ENCODE measurements around the gene AHNAK2. TPM values are rescaled to one million over a fixed set of nuclear protein-coding genes. Genes with fewer than 3 reads are reported as not detected.

AHNAK2 gene
- total and polyA plus RNA-seq, 2 of the 13 experiments (the other 11 are each of a cell fraction or from before 2014, with no cell fraction given): 0.11 to 0.18 TPM

- TF ChIP-seq ZXDC (CRISPR knock-in tag; IDR thresholded peaks at IDR 0.05): no peak
- TF ChIP-seq ZNF607 (CRISPR knock-in tag; IDR thresholded peaks at IDR 0.05; ENCODE audit: borderline replicate concordance): no peak; the same call in 1 of the 2 replicates
- TF ChIP-seq, protein P1, sequence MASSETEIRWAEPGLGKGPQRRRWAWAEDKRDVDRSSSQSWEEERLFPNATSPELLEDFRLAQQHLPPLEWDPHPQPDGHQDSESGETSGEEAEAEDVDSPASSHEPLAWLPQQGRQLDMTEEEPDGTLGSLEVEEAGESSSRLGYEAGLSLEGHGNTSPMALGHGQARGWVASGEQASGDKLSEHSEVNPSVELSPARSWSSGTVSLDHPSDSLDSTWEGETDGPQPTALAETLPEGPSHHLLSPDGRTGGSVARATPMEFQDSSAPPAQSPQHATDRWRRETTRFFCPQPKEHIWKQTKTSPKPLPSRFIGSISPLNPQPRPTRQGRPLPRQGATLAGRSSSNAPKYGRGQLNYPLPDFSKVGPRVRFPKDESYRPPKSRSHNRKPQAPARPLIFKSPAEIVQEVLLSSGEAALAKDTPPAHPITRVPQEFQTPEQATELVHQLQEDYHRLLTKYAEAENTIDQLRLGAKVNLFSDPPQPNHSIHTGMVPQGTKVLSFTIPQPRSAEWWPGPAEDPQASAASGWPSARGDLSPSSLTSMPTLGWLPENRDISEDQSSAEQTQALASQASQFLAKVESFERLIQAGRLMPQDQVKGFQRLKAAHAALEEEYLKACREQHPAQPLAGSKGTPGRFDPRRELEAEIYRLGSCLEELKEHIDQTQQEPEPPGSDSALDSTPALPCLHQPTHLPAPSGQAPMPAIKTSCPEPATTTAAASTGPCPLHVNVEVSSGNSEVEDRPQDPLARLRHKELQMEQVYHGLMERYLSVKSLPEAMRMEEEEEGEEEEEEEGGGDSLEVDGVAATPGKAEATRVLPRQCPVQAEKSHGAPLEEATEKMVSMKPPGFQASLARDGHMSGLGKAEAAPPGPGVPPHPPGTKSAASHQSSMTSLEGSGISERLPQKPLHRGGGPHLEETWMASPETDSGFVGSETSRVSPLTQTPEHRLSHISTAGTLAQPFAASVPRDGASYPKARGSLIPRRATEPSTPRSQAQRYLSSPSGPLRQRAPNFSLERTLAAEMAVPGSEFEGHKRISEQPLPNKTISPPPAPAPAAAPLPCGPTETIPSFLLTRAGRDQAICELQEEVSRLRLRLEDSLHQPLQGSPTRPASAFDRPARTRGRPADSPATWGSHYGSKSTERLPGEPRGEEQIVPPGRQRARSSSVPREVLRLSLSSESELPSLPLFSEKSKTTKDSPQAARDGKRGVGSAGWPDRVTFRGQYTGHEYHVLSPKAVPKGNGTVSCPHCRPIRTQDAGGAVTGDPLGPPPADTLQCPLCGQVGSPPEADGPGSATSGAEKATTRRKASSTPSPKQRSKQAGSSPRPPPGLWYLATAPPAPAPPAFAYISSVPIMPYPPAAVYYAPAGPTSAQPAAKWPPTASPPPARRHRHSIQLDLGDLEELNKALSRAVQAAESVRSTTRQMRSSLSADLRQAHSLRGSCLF (CRISPR knock-in tag; IDR thresholded peaks at IDR 0.05; ENCODE audit: borderline replicate concordance): 0 out of 2 replicates have a peak, but pooled peaks have one; percentile 31
- no peak for TF ChIP-seq SOX13 (IDR thresholded peaks at IDR 0.05)
- no peak for TF ChIP-seq SOX13 (CRISPR knock-in tag; conservative IDR thresholded peaks at IDR 0.05 in 1 of 2, IDR thresholded peaks at IDR 0.05 in 1 of 2)
- TF ChIP-seq ARNTL (CRISPR knock-in tag; IDR thresholded peaks at IDR 0.05): 0 out of 2 replicates have a peak, but pooled peaks have one; percentile 50
- TF ChIP-seq NR2F1 (CRISPR knock-in tag; IDR thresholded peaks at IDR 0.05): no peak
- peak; percentile 77; the same call in 1 of the 2 replicates for TF ChIP-seq ZGPAT (CRISPR knock-in tag; IDR thresholded peaks at IDR 0.05)
- TF ChIP-seq ZMAT3 (CRISPR knock-in tag; conservative IDR thresholded peaks at IDR 0.05): peak; percentile 20; the same call in 1 of the 2 replicates
- TF ChIP-seq ZNF878 (CRISPR knock-in tag; IDR thresholded peaks at IDR 0.05): peak; percentile 75; the same call in 1 of the 2 replicates
- 0 out of 2 replicates have a peak, but pooled peaks have one; percentile 2 for TF ChIP-seq SMAD1 (CRISPR knock-in tag; IDR thresholded peaks at IDR 0.05; ENCODE audit: borderline replicate concordance, low read depth)
- TF ChIP-seq HNRNPL (IDR thresholded peaks at IDR 0.05; ENCODE audit: low read depth, low read length): 0 out of 2 replicates have a peak, but pooled peaks have one; percentile 11
- TF ChIP-seq ZFX (CRISPR knock-in tag; IDR thresholded peaks at IDR 0.05; ENCODE audit: low read depth): peak; percentile 55
- TF ChIP-seq ZNF232 (CRISPR knock-in tag; IDR thresholded peaks at IDR 0.05; ENCODE audit: borderline replicate concordance): 0 out of 2 replicates have a peak, but pooled peaks have one; percentile 79
- peak; percentile 86 for TF ChIP-seq ZNF143 (CRISPR knock-in tag; IDR thresholded peaks at IDR 0.05)
- TF ChIP-seq MXI1 (IDR thresholded peaks at IDR 0.05; ENCODE audit: borderline replicate concordance, low read depth, low read length): peak; percentile 89; the same call in 2 of the 3 replicates
- TF ChIP-seq ZNF747 (CRISPR knock-in tag; IDR thresholded peaks at IDR 0.05; ENCODE audit: borderline replicate concordance): peak; percentile 62; the same call in 1 of the 2 replicates
Observed at GRCh38 chr14:105020815-105021655, 42.9 kb upstream of the AHNAK2 start, which contains the start of gene CDCA4 (continued).
